D721Med (cell line): ENCODE data around the gene YPEL1.
"Not testable (repeated sequence)": the region's sequence is repeated elsewhere in the genome, so short reads cannot be mapped to it uniquely, and the experiment has no call there.

Experiments
- DNase-seq: peaks from one replicate; pipeline ENCODE4 v3.0.0; 2011; ENCODE audit warnings: low spot score; ENCODE audit not compliant: insufficient read length
- FAIRE-seq: peaks from 2 replicates; lab custom pipeline; 2011; peaks lifted over from hg19 to GRCh38; lab: Jason Lieb, UNC
- CTCF ChIP-seq: IDR thresholded peaks from 2 replicates; pipeline ENCODE4 v1.5.1; 2012; ENCODE audit warnings: mild to moderate bottlenecking, control low read depth; ENCODE audit not compliant: insufficient read depth; ENCODE audit errors: missing control alignments

Gene YPEL1

DNA sequence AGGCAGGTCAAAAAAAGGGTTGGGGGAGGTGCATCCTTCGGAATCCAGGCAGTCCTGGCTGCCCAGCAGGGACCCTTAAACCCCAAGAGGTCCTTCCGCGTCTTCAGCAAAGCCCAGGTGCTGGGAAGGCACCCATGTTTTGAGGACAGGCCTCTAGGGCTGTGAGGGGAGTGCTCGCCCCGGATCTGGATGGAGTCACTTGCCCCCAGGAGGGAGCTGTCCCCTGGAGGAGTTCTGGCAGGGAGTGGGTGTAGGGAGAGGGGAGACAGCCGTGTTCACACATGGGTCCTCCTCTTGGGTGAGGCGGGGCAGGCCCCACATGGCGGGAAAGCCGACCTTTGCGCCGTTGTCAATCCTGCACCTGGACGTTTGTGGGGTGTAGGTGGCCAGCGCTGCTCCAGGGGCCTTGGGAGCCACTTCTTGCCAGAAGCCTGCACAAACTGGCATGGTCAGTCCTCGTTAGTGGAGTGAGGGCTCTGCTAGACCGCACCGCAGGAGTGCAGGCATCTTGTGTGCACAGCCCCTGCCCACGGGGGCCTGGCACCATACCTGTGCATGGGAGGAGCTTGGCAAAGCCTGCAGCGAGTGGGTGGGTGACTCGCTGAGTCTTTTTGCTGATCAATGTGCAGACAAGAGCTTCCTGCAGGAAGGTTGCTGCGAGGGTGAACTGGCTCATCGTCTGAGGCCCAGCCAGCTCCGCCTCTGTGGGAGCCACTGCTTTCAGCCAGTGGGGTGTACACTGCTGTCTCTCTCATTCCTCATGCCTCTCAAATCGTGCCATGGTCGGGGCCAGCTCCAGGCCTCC lies 53.8 kb downstream of the YPEL1 start:
- no peak for FAIRE-seq
- no peak for TF ChIP-seq CTCF
- no peak for DNase-seq

GRCh38 chr22:21680830-21681565 lies 54.6 kb downstream of the YPEL1 start:
- no peak for FAIRE-seq
- TF ChIP-seq CTCF = no peak

GRCh38 chr22:21679383-21679782 lies 56.2 kb downstream of the YPEL1 start:
- DNase-seq (no peak), FAIRE-seq (no peak)
- TF ChIP-seq CTCF = no peak

More at GRCh38 chr22:21680830-21681565, 54.6 kb downstream of the YPEL1 start:
- DNase-seq = no peak

DNA sequence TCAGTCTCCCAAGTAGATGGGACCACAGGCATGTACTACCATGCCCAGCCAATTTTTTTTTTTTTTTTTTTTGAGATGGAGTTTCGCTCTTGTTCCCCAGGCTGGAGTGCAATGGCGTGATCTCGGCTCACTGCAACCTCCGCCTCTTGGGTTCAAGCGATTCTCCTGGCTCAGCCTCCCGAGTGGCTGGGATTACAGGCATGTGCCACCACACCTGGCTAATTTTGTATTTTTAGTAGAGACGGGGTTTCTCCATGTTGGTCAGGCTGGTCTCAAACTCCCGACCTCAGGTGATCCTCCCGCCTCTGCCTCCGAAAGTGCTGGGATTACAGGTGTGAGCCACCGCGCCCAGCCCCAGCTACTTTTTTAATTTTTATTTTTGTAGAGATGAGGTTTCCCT lies 56.8 kb downstream of the YPEL1 start:
- DNase-seq, FAIRE-seq: not testable (repeated sequence)

GRCh38 chr22:21677606-21678443 lies 57.8 kb downstream of the YPEL1 start:
- FAIRE-seq (no peak), DNase-seq (no peak)
- no peak for TF ChIP-seq CTCF

- no peak for TF ChIP-seq CTCF
- FAIRE-seq (no peak), DNase-seq (no peak)
These were observed 60.9 kb downstream of the YPEL1 start for GRCh38 chr22:21674638-21675245.
